Hypothalamus (tissue), 51 donors: ENCODE measurements around the gene INTS15.
A peak's percentile ranks its signal among the peaks of the same experiment; 100 is the strongest.
"Not testable (repeated sequence)": the region's sequence is repeated elsewhere in the genome, so short reads cannot be mapped to it uniquely, and the experiment has no call there.

Experiments
- DNase-seq, 51 donors: peaks; one replicate each; lab custom pipeline; 2025; lab: John Stamatoyannopoulos, UW

Gene INTS15

DNA sequence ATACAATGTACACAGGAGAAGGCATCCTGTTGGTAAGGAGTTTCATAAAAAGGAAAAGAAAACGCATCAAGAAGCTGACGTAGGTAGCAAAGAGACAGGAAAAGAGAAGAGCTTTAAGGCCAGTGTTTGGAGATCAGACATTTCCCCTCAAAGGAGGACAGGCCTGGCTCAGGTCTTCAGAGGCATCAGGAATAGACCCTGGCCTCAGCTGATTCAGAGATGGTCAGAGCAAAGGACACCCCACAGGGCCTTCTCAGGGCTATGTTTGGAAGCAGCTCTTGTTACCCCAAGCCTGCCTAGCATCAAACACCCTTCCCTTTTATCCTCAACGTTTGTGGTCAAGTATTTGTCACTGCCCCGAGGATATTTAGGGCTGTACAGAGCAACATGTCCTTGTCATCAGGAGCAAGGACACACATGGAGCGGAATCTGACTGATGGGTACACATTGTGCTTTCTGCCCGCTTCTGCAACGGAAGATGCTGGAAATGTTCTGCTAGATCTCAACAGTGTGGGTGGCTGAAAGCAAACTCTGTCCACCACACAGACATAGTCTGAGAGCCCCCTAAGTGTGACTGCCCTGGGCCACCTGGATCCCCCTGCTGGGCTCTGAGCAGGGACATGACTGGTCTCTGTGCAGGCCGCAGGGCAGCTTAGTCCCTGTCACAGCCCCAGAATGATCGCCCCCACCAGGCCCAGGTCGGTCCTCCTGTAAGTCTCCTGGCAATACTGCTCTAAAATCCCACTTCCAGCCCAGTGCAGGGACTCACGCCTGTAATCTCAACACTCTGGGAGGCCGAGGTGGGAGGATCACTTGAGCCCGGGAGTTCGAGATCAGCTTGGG, 13.6 kb upstream of the INTS15 start:
- DNase-seq: peak in 1 of 51 donors; percentile 4

- peak in 1 of 51 donors; percentile 3 for DNase-seq
Observed at GRCh38 chr7:6576867-6577368, 12.9 kb upstream of the INTS15 start.

GRCh38 chr7:6577369-6578113, 12.3 kb upstream of the INTS15 start, which contains the start of gene ZDHHC4:
TSS of gene ZDHHC4 (plus strand) at chr7:6577454. CDS start at chr7:6580562, 3,108 bp downstream.
- peak; percentile 6 to 91 (median 74) for DNase-seq

GRCh38 chr7:6578114-6579084, 11.4 kb upstream of the INTS15 start:
- DNase-seq: no peak

DNA sequence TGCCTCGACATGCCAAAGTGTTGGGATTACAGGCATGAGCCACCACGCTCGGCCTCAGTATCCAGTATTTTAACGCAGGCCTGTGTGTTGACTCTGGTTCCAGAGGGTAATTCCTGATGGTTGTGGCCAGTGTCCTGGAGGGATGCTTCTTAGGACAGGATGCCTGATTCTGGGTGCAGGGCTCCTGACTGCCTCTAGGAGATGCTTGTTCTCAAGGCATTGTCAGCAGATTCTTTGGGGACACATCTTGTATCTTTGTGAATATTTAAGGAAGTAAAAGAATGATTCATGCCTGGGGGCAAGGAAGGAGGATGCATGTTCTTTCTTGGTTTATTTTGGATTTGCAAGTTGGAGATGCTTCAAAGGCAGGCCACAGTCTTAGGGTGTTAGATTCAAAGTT, 10.4 kb upstream of the INTS15 start:
- no peak for DNase-seq

GRCh38 chr7:6585746-6586432, 3.9 kb upstream of the INTS15 start:
- DNase-seq: not testable (repeated sequence)

DNA sequence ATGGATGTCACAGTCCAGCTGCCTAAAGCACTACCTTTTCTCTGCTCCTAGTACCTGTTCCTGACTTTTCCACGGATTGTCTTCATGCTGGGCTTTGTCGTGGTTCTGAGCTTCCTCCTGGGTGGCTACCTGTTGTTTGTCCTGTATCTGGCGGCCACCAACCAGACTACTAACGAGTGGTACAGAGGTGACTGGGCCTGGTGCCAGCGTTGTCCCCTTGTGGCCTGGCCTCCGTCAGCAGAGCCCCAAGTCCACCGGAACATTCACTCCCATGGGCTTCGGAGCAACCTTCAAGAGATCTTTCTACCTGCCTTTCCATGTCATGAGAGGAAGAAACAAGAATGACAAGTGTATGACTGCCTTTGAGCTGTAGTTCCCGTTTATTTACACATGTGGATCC, 1.3 kb upstream of the INTS15 start:
- no peak for DNase-seq

GRCh38 chr7:6589151-6589828, 531 bp upstream of the INTS15 start:
- peak in 3 of 51 donors; percentile 43 to 46 (median 44) for DNase-seq

DNA sequence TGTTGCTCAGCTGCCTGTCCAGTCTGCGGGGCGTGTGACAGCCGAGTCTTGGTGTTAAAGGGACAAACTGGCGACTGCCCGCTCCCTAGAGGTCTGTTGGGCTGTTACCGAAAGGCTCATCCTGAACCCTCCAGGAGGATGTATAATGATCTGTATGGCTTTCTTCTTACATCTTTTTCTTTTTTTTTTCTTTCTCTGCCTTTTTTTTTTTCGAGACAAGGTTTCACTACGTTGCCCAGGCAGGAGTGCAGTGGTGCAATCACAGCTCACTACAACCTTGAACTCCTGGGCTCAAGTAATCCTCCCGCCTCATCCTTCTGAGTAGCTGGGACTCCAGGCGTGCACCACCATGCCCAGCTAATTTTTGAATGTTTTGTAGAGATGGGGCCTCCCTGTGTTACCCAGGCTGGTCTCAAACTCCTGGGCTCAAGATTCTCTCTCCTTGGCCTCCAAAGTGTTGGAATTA, 857 bp downstream of the INTS15 start:
- DNase-seq: peak in 3 of 51 donors; percentile 29 to 53 (median 37)

GRCh38 chr7:6600093-6600492, 10.3 kb downstream of the INTS15 start:
- no peak for DNase-seq

GRCh38 chr7:6604458-6604857, 14.6 kb downstream of the INTS15 start:
- DNase-seq: no peak

DNA sequence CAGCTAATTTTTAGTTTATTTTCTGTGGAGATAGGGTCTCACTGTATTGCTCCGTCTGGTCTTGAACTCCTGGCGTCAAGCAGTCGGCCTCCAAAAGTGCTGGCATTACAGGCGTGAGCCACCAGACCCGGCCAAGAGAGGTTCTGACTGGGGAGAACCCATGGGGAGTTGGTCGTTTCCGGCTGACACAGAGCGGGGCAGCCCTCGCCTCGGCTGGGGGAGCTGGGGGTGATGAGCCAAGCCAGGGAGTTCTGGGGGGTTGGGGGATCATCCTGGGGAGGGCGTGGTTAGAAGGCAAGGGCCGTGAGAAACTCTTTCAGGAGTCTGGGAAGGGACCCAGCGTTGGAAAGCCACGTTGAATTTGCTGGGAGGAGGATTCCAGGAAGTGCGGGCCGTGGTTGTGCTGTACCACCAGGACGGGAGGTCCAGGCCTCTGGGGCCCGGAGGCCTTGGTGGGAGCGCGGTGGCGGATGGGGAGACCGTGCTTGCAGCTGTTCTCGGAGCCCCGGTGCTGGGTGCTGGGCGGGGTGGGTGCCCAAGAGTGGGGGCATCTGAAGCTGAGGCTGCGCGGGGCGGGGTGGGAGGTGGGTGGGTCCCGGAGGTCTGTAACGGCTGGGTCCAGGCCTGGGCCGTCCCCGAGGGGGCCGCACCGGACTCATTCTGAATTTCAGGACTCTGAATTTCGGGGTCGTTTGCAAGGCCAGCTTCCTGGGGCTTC, 17.2 kb downstream of the INTS15 start:
- no peak for DNase-seq

DNA sequence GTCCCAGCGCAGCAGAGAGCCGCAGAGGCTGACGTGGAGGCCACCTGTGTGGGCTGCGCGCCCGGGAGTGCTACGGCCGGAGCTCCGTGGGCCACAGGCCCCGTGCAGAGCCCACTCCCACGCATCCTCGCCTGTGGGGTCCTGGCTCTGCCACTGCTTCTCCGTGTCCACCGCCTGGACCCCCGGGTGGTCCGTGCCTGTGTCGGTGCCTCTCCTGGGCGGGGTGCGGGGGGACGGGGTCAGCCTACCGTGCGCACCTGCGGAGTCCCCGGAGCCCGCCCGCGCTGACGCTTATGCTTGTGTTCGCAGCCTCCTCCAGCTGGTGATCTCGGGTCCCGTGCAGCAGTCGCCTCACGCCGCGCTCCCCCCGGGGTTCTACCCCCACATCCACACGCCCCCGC, 17.8 kb downstream of the INTS15 start:
- DNase-seq: no peak

- DNase-seq: no peak
Observed at GRCh38 chr7:6608081-6608480, 18.3 kb downstream of the INTS15 start.

GRCh38 chr7:6608794-6609193, 19.0 kb downstream of the INTS15 start:
- no peak for DNase-seq

GRCh38 chr7:6612819-6613218, 23.0 kb downstream of the INTS15 start:
- DNase-seq: no peak

DNA sequence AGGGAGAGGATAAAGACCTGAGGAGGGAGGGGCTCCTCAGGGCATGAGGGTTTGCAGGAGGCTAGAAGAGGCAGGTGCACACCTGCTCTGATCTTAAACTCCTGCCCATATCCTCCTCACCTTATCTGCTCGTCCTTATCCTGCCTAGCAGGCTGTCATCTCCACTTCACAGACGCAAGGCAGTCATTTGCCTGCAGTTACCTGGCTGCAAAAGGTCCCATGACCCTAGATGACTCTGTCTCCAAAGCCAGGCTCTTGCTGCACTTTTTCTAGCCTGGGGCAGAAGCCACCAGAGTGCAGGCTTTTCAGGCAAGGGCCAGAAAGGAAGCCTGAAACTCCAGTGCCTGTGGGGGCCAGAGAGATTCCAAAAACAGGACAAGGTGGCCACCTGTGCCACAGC, 23.9 kb downstream of the INTS15 start:
- no peak for DNase-seq

GRCh38 chr7:6614953-6615722, 25.3 kb downstream of the INTS15 start, which contains the start of gene ZNF853:
TSS of gene ZNF853 (plus strand) at chr7:6615610. CDS start at chr7:6616175, 565 bp downstream.
- DNase-seq: peak in 26 of 51 donors; percentile 3 to 65 (median 25)
